D721Med (cell line): ENCODE measurements around the gene UQCC2.
A peak's percentile ranks its signal among the peaks of the same experiment; 100 is the strongest.

Experiments
- DNase-seq: peaks from one replicate; pipeline ENCODE4 v3.0.0; 2011; ENCODE audit warnings: low spot score; ENCODE audit not compliant: insufficient read length
- FAIRE-seq: peaks from 2 replicates; lab custom pipeline; 2011; peaks lifted over from hg19 to GRCh38; lab: Jason Lieb, UNC
- TF ChIP-seq, protein P1 (sequence below): IDR thresholded peaks from 2 replicates; pipeline ENCODE4 v1.5.1; 2012; ENCODE audit warnings: mild to moderate bottlenecking, control low read depth; ENCODE audit not compliant: insufficient read depth; ENCODE audit errors: missing control alignments

UQCC2 gene

DNA sequence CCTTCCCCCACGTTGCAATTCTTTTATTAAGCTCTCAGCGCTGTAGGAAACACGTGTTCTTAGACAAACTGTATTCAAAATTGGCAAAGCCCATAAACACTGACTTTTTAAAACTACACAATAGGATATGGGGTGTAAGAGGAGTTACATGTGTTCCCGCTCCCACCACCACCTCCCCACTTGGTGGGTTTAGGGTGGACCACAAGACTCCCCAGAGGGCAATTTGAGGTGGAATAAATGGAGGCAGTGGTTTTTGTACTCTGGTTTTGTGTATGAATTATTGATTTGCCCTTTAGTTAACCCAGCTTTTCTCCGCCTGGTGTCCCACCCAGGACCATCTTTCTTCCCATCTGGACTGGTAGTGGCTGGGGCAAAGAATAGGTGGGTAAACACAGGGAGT is 3.7 kb downstream of the UQCC2 start:
- no peak for DNase-seq
- FAIRE-seq = no peak
- TF ChIP-seq, protein P1, sequence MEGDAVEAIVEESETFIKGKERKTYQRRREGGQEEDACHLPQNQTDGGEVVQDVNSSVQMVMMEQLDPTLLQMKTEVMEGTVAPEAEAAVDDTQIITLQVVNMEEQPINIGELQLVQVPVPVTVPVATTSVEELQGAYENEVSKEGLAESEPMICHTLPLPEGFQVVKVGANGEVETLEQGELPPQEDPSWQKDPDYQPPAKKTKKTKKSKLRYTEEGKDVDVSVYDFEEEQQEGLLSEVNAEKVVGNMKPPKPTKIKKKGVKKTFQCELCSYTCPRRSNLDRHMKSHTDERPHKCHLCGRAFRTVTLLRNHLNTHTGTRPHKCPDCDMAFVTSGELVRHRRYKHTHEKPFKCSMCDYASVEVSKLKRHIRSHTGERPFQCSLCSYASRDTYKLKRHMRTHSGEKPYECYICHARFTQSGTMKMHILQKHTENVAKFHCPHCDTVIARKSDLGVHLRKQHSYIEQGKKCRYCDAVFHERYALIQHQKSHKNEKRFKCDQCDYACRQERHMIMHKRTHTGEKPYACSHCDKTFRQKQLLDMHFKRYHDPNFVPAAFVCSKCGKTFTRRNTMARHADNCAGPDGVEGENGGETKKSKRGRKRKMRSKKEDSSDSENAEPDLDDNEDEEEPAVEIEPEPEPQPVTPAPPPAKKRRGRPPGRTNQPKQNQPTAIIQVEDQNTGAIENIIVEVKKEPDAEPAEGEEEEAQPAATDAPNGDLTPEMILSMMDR = no peak

DNA sequence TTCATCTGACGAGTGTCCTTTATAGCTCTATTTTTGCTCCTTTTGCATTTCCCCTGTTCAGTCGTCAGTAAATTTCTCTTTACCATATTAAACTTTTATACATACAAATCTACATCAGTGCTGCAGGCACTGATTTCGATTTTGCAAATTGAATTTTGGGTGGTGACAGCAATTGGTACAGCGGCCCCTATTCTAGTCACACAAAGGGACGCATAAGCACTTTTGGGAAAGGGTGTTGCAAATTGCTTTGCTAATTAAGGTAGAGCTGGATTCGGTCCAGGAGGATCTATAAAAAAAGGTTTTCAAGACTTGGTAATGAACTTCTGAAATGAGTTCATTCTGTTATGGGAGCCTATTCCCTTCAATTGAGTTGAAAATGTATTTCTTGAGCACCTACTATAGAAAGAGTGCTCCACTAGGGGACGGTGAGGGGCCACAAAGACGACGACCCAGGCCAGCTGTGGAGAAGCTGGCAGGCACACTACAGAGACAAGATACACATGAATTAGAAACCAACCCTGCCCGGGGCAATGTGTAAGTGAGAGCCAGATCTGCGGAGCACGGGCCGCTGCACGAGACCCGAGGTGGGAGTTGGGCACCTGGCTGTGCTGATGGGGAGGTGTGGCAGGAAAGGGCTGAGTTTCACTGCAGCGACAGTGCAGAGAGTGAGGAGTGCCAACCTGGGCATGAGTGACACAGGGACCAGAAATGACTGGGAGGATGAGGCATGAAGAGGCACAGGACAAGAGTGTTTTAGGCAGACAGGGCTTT is 5.4 kb downstream of the UQCC2 start:
- no peak for DNase-seq
- no peak for FAIRE-seq
- TF ChIP-seq, protein P1 = no peak

DNA sequence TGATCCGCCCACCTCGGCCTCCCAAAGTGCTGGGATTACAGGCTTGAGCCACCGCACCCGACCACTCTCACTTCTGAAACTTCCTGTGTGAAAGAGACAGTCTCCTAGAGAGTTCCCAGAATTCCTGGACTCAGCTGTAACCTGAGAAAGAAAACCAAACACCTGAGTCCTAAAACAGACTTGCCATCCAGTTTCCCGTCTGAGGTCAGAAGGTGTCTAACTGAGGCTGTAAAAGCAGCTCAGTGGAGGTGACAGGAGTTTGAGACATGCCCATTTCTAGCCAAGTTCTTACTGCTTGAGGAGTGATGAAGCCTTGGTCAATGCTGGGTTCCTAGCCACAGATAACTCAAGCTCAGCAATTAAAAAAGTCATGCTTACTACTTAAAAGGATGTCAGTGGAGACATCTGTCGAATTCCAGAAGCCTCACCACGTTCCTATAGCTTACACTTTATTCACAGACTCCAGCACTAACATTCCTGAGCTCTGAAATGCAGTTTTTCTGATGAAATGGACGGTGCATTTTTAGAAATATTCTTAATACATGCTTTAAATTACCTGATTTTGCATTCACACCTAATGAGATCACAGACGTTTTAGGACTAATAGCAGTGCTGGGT is 6.1 kb downstream of the UQCC2 start:
- DNase-seq (no peak), FAIRE-seq (no peak)
- TF ChIP-seq, protein P1 = no peak

DNA sequence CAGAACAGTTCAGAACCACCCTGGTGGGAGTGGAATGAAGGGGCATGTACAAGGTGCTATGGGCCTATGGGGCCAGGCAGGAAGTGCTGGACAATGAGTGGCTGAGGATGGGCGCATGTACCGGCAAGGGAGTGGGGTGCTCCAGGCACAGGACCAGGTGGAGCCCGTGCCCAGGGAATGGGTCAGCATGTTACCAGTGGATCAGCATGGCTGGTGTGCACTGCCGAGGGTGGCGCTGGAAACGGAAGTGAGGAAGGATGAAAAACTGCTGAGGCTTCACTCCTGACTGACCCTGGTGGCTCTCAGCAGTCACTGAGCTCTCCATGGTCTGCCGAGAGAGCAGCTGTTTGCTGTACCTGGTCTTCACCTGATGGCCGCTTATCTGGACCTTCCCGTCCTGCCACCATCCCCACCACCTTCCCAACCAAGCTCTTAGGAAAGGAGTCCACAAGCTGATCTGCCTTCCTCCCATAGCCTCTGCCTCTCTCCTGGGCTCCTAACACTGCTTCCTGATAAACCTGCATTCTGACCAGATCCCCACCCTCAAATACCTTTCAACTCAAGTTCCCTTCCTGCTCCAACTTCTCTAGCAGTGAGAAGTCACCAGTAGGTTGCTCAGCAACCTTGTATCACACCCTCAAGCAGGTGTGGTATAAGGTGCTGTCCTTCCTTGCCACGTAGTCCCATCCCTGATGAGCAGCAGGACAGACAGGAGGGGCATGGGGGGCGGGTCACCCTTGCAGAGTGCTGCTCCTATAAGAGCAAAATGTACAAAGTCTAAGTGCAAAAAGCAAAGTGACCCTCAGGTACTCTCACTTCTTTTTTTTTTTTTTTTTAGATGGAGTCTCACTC is 7.1 kb downstream of the UQCC2 start:
- FAIRE-seq (no peak), DNase-seq (no peak)
- TF ChIP-seq, protein P1 = no peak

DNA sequence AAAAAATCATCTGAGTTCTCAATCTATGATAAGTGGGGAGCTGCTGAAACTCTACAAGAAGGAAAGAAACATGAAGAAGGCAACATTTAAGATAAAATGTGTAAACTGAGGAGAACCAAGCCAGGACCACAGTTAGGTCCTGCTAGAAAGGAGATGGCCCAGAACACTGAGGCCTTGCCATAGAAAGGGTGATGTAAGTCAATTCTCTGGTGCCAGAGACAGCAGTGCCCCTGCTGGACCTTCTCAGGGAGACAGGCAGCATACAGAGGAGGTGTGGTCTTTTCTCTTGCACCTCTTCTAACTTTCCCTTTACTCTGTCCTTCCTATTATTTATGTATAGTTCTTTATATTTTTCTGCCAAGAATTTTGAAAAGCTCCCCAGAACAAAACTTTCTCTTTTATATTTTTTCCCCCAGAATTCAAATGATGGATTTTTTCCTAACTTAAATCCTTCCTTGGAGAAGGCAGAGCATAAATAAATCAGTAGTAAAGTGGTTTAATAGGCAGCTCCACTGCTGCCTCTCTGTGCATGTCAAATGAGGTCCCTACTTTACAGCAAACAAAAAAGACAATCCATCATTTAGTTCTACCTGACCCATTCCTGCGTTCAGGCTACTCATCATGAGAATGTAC is 9.0 kb downstream of the UQCC2 start:
- DNase-seq = no peak
- no peak for FAIRE-seq
- TF ChIP-seq, protein P1 = no peak

DNA sequence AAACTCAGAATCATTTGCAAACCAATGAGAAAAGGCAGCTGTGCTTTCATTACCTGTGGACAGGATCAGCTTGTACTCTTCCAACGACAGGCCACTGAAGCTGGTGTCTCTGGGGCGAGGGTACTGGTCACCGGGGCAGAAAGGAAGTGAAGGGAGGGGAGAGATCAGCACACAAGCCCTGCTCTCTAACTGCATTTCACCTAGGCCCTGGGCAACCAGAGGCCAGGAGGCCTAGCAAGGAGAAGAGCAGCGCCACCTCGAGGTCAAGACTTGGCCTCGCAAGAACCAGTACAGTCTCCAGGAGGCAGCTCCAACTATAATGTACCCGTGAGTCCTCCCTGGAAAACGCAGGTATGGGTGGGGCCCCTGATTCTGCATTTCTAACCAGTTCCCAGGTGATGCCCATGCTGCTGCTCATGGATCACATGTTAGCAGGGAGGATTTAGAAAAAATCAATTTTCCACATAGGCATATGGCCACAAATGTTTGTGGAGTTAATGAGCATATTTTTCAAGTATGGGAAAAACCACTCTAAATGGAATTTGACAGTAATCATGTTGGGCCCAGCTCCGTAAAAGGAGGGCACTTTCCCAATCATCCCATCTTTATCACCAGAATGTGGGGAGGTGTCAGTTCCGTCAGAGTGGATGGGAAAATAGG is 11.0 kb downstream of the UQCC2 start:
- DNase-seq = no peak
- TF ChIP-seq, protein P1 = peak; percentile 87
- FAIRE-seq = no peak
